ENCODE data around the gene OR6K2. TPM values are rescaled to one million over a fixed set of nuclear protein-coding genes. Genes with fewer than 3 reads are reported as not detected.

Gene OR6K2
- total and polyA plus RNA-seq, 2 of the 4 experiments (the other 2 are of a cell fraction) = not detected

- ATAC-seq (ENCODE audit: low read depth) (no peak), DNase-seq (no peak)
- Histone ChIP-seq H3K27ac (ENCODE audit: insufficient read depth, low read length) (no peak overlapping the region), H4K91ac (ENCODE audit: insufficient read depth, low read depth, low read length) (no peak overlapping the region), H4K8ac (ENCODE audit: low read depth in 2 of 2, low read length in 2 of 2) (no peak overlapping the region), H2AFZ (replicated peaks; ENCODE audit: low read length, poor library complexity) (no peak overlapping the region), H2BK15ac (ENCODE audit: low read depth, low read length) (no peak overlapping the region), H3K36me3 (ENCODE audit: control insufficient read depth, insufficient read depth, low read length) (no peaks in the 10 kb centered on the region), H3K23ac (ENCODE audit: low read depth, low read length) (no peak overlapping the region), H3K79me1 (ENCODE audit: low read depth in 1 of 2, low read length in 2 of 2) (no peaks in the 10 kb centered on the region), H2BK20ac (ENCODE audit: low read depth, low read length) (no peak overlapping the region), H3K14ac (replicated peaks; ENCODE audit: low read depth, low read length) (no peak overlapping the region), H2AK9ac (replicated peaks; ENCODE audit: low read depth, low read length, poor library complexity) (no peak overlapping the region), H4K20me1 (ENCODE audit: insufficient read depth, low read length) (no peaks in the 10 kb centered on the region), H2BK5ac (ENCODE audit: low read depth, low read length, poor library complexity, severe bottlenecking) (no peak overlapping the region), H3K18ac (ENCODE audit: low read depth, low read length) (no peak overlapping the region), H2AK5ac (ENCODE audit: low read depth, low read length) (no peak overlapping the region), H3K27me3 (ENCODE audit: control insufficient read depth, insufficient read depth, low read length) (no peaks in the 10 kb centered on the region), H3K4me3 (ENCODE audit: insufficient read depth, low read depth, low read length) (no peak overlapping the region), H2BK120ac (ENCODE audit: low read depth, low read length) (no peak overlapping the region), H3K4ac (ENCODE audit: low read depth, low read length) (no peak overlapping the region), H3K9me3 (ENCODE audit: control insufficient read depth, insufficient read depth, low read length) (no peaks in the 10 kb centered on the region), H3K56ac (ENCODE audit: extremely low read depth, insufficient read depth, low read length) (no peak overlapping the region), H3K4me2 (ENCODE audit: low read depth, low read length) (no peak overlapping the region), H3K9me1 (ENCODE audit: insufficient read depth, low read length) (no peaks in the 10 kb centered on the region), H4K5ac (ENCODE audit: low read depth, low read length) (no peak overlapping the region), H3K4me1 (ENCODE audit: control insufficient read depth, insufficient read depth, low read length) (no peaks in the 10 kb centered on the region), H3K9ac (ENCODE audit: low read depth, low read length) (no peak overlapping the region)
- TF ChIP-seq MAZ (IDR thresholded peaks at IDR 0.05; ENCODE audit: borderline replicate concordance, low read depth, low read length) (no peak), CTCF (conservative IDR thresholded peaks at IDR 0.05; ENCODE audit: low read depth, low read length) (no peak), POLR2A (IDR thresholded peaks at IDR 0.05; ENCODE audit: low read depth, low read length) (no peak), FOS (IDR thresholded peaks at IDR 0.05; ENCODE audit: low read depth, low read length) (no peak), CEBPB (IDR thresholded peaks at IDR 0.05; ENCODE audit: low read depth, low read length) (no peak), RCOR1 (IDR thresholded peaks at IDR 0.05; ENCODE audit: insufficient replicate concordance, low read length) (no peak), SMC3 (IDR thresholded peaks at IDR 0.05; ENCODE audit: low read depth, low read length) (no peak), BHLHE40 (IDR thresholded peaks at IDR 0.05; ENCODE audit: low read depth, low read length) (no peak), RAD21 (IDR thresholded peaks at IDR 0.05; ENCODE audit: low read length) (no peak), MXI1 (IDR thresholded peaks at IDR 0.05; ENCODE audit: borderline replicate concordance, low read depth, low read length) (no peak), CHD1 (IDR thresholded peaks at IDR 0.05; ENCODE audit: low read depth, low read length) (no peak), MAFK (IDR thresholded peaks at IDR 0.05; ENCODE audit: low read depth, low read length) (no peak), NFE2L2 (IDR thresholded peaks at IDR 0.05; ENCODE audit: low read depth, low read length) (no peak), RFX5 (IDR thresholded peaks at IDR 0.05; ENCODE audit: low read depth, low read length) (no peak)
- TF ChIP-seq, protein P1, sequence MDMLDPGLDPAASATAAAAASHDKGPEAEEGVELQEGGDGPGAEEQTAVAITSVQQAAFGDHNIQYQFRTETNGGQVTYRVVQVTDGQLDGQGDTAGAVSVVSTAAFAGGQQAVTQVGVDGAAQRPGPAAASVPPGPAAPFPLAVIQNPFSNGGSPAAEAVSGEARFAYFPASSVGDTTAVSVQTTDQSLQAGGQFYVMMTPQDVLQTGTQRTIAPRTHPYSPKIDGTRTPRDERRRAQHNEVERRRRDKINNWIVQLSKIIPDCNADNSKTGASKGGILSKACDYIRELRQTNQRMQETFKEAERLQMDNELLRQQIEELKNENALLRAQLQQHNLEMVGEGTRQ (IDR thresholded peaks at IDR 0.05; ENCODE audit: low read depth, low read length) = no peak
- TF ChIP-seq, protein P2, sequence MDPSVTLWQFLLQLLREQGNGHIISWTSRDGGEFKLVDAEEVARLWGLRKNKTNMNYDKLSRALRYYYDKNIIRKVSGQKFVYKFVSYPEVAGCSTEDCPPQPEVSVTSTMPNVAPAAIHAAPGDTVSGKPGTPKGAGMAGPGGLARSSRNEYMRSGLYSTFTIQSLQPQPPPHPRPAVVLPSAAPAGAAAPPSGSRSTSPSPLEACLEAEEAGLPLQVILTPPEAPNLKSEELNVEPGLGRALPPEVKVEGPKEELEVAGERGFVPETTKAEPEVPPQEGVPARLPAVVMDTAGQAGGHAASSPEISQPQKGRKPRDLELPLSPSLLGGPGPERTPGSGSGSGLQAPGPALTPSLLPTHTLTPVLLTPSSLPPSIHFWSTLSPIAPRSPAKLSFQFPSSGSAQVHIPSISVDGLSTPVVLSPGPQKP (IDR thresholded peaks at IDR 0.05; ENCODE audit: borderline replicate concordance, low read depth, low read length) = no peak
- BruUV-seq (replicated peaks) = no TSS peak
- dilution Hi-C loops (cut with HindIII; ENCODE audit: low sequenced_read_pairs, unreplicated experiment) = no loop called here
- POLR2A ChIA-PET (ENCODE audit: unreplicated experiment) = interaction anchor here (0.7 to 0.8 kb wide), 2 partner anchors 11 to 272 kb away, joined by 3 read pairs; no protein-coding TSS in a partner anchor
- intact Hi-C loops (cut with micrococcal nuclease) = no loop called here
- in situ Hi-C loops (cut with MboI; ENCODE audit: low sequenced_read_pairs) = no loop called here
- CTCF ChIA-PET = no interaction called here
- WGBS, 2 experiments (ENCODE audit: extremely low coverage in 2 of 2, insufficient read length in 1 of 2) = no CpG with 5 or more reads among the region's 3 CpGs
These were observed 28.2 kb upstream of the OR6K2 start for GRCh38 chr1:158728510-158729225.

All from IMR-90 (cell line).